Neural cell (in vitro differentiated cells): Measurements from ENCODE around the gene RNASE13. TPM values are rescaled to one million over a fixed set of nuclear protein-coding genes. Genes with fewer than 3 reads are reported as not detected.

Experiments
- H2AFZ ChIP-seq: fragments of 200-600, 300-800 bp; sonication (generic), shearing (Covaris generic); 2 replicates; pipeline ENCODE4 v1.6.0; 2014; ENCODE audit warnings: low read depth, mild to moderate bottlenecking, antibody characterized with exemption, low read length, moderate library complexity
- H3F3A ChIP-seq: fragments of 200-600 bp; shearing (Covaris generic); 2 replicates; pipeline ENCODE4 v1.6.1; 2016; ENCODE audit warnings: mild to moderate bottlenecking, moderate library complexity, mixed read lengths, antibody characterized with exemption, low read length; ENCODE audit not compliant: insufficient read depth, poor library complexity, severe bottlenecking
- H3K27ac ChIP-seq: fragments of 200-600, 300-800 bp; sonication (generic), shearing (Covaris generic); 2 replicates; pipeline ENCODE4 v1.5.1; 2014; ENCODE audit warnings: mild to moderate bottlenecking, low read length, moderate library complexity
- H3K27me3 ChIP-seq: fragments of 300-800, 200-600 bp; sonication (generic), shearing (Covaris generic); 2 replicates; pipeline ENCODE4 v1.6.0; 2014; ENCODE audit warnings: mild to moderate bottlenecking, low read depth, low read length, moderate library complexity; ENCODE audit not compliant: insufficient read depth
- H3K36me3 ChIP-seq: fragments of 300-800, 200-600 bp; sonication (generic), shearing (Covaris generic); 2 replicates; pipeline ENCODE4 v1.5.1; 2014; ENCODE audit warnings: mild to moderate bottlenecking, antibody characterized with exemption, low read length, moderate library complexity; ENCODE audit not compliant: insufficient read depth
- H3K4me2 ChIP-seq: fragments of 300-800, 200-600 bp; sonication (generic), shearing (Covaris generic); 2 replicates; pipeline ENCODE4 v1.6.0; 2014; ENCODE audit warnings: mild to moderate bottlenecking, low read length
- H3K4me3 ChIP-seq: fragments of 300-800, 200-600 bp; sonication (generic), shearing (Covaris generic); 2 replicates; pipeline ENCODE4 v1.5.1; 2014; ENCODE audit warnings: mild to moderate bottlenecking, low read length, moderate library complexity
- H3K79me2 ChIP-seq: fragments of 200-600 bp; shearing (Covaris generic); replicated peaks from 2 replicates; pipeline ENCODE4 v1.6.0; 2014; ENCODE audit warnings: mild to moderate bottlenecking, low read length, moderate library complexity; ENCODE audit not compliant: insufficient read depth
- H3K9ac ChIP-seq: fragments of 300-800, 200-600 bp; sonication (generic), shearing (Covaris generic); 2 replicates; pipeline ENCODE4 v1.6.1; 2016; ENCODE audit warnings: mild to moderate bottlenecking, low read length, mixed read lengths
- H3K9me2 ChIP-seq: fragments of 200-600 bp; shearing (Covaris generic); 2 replicates; pipeline ENCODE4 v1.6.1; 2016; ENCODE audit warnings: mild to moderate bottlenecking, low read length, mixed read lengths; ENCODE audit not compliant: insufficient read depth
- H3K9me3 ChIP-seq: fragments of 200-600, 300-800 bp; sonication (generic), shearing (Covaris generic); 2 replicates; pipeline ENCODE4 v1.6.1; 2016; ENCODE audit warnings: mild to moderate bottlenecking, mixed run types, low read length, moderate library complexity, mixed read lengths
- H4K20me1 ChIP-seq: fragments of 200-600 bp; shearing (Covaris generic); 2 replicates; pipeline ENCODE4 v1.6.1; 2016; ENCODE audit warnings: mild to moderate bottlenecking, mixed run types; ENCODE audit not compliant: insufficient read depth
- CTCF ChIP-seq: fragments of 450-650 bp; IDR thresholded peaks from 2 replicates; pipeline ENCODE4 v1.5.1; 2014; ENCODE audit warnings: antibody characterized with exemption, mild to moderate bottlenecking, moderate library complexity; ENCODE audit not compliant: poor library complexity, severe bottlenecking
- EP300 ChIP-seq: fragments of 450-650 bp; conservative IDR thresholded peaks from 2 replicates; pipeline ENCODE4 v1.6.1; 2014; ENCODE audit warnings: antibody characterized with exemption, mild to moderate bottlenecking, moderate library complexity; ENCODE audit not compliant: poor library complexity, severe bottlenecking
- EZH2 ChIP-seq: fragments of 200-600, 300-800 bp; shearing (Covaris generic), sonication (generic); IDR thresholded peaks from 2 replicates; pipeline ENCODE4 v1.6.1; 2014; ENCODE audit warnings: antibody characterized with exemption, low read length, borderline replicate concordance, mild to moderate bottlenecking; ENCODE audit not compliant: insufficient read depth, poor library complexity, severe bottlenecking
- MXI1 ChIP-seq: fragments of 450-650 bp; conservative IDR thresholded peaks from 2 replicates; pipeline ENCODE4 v1.6.1; 2014; ENCODE audit warnings: antibody characterized with exemption, mild to moderate bottlenecking; ENCODE audit not compliant: poor library complexity, severe bottlenecking
- POLR2AphosphoS5 ChIP-seq: IDR thresholded peaks from 2 replicates; pipeline ENCODE4 v1.6.1; 2012
- RAD21 ChIP-seq: fragments of 450-650 bp; conservative IDR thresholded peaks from 2 replicates; pipeline ENCODE4 v1.6.1; 2014; ENCODE audit warnings: antibody characterized with exemption, mild to moderate bottlenecking, moderate library complexity
- SMC3 ChIP-seq: fragments of 450-650 bp; conservative IDR thresholded peaks from 2 replicates; pipeline ENCODE4 v1.6.1; 2014; ENCODE audit warnings: antibody characterized with exemption, mild to moderate bottlenecking, moderate library complexity; ENCODE audit not compliant: poor library complexity
- TAF1 ChIP-seq: IDR thresholded peaks from 2 replicates; pipeline ENCODE4 v1.6.1; 2012; ENCODE audit warnings: low read depth
- polyA plus RNA-seq: library from polyadenylated mRNA; depleted of rRNA; stranded (reverse); fragments of >200 nt; gene quantifications from 2 replicates; pipeline ENCODE4 v1.2.3, GENCODE V29; 2014
- TF ChIP-seq, protein P1 (sequence below): IDR thresholded peaks from 2 replicates; pipeline ENCODE4 v1.6.1; 2012; ENCODE audit warnings: borderline replicate concordance

RNASE13 gene
- polyA plus RNA-seq, 1 donor from 2014 or later, result not detected

- TF ChIP-seq, protein P1, sequence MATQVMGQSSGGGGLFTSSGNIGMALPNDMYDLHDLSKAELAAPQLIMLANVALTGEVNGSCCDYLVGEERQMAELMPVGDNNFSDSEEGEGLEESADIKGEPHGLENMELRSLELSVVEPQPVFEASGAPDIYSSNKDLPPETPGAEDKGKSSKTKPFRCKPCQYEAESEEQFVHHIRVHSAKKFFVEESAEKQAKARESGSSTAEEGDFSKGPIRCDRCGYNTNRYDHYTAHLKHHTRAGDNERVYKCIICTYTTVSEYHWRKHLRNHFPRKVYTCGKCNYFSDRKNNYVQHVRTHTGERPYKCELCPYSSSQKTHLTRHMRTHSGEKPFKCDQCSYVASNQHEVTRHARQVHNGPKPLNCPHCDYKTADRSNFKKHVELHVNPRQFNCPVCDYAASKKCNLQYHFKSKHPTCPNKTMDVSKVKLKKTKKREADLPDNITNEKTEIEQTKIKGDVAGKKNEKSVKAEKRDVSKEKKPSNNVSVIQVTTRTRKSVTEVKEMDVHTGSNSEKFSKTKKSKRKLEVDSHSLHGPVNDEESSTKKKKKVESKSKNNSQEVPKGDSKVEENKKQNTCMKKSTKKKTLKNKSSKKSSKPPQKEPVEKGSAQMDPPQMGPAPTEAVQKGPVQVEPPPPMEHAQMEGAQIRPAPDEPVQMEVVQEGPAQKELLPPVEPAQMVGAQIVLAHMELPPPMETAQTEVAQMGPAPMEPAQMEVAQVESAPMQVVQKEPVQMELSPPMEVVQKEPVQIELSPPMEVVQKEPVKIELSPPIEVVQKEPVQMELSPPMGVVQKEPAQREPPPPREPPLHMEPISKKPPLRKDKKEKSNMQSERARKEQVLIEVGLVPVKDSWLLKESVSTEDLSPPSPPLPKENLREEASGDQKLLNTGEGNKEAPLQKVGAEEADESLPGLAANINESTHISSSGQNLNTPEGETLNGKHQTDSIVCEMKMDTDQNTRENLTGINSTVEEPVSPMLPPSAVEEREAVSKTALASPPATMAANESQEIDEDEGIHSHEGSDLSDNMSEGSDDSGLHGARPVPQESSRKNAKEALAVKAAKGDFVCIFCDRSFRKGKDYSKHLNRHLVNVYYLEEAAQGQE, result no peak
- TF ChIP-seq TAF1 (no peak), SMC3 (no peak), MXI1 (no peak), EZH2 (no peak), RAD21 (no peak), POLR2AphosphoS5 (no peak), CTCF (no peak), EP300 (no peak)
- Histone ChIP-seq H3K36me3 (no peaks in the 10 kb centered on the region), H3K27me3 (peaks cover 19% of the 10 kb centered on the region), H3K9me3 (no peaks in the 10 kb centered on the region), H2AFZ (no peak overlapping the region), H3K4me2 (no peak overlapping the region), H3K79me2 (no peaks in the 10 kb centered on the region), H3K9ac (no peak overlapping the region), H3K4me3 (no peak overlapping the region), H3F3A (no peaks in the 10 kb centered on the region), H3K9me2 (no peaks in the 10 kb centered on the region), H4K20me1 (no peaks in the 10 kb centered on the region), H3K27ac (no peak overlapping the region)
These were observed 7.7 kb downstream of the RNASE13 start for GRCh38 chr14:21026988-21027315.

DNA sequence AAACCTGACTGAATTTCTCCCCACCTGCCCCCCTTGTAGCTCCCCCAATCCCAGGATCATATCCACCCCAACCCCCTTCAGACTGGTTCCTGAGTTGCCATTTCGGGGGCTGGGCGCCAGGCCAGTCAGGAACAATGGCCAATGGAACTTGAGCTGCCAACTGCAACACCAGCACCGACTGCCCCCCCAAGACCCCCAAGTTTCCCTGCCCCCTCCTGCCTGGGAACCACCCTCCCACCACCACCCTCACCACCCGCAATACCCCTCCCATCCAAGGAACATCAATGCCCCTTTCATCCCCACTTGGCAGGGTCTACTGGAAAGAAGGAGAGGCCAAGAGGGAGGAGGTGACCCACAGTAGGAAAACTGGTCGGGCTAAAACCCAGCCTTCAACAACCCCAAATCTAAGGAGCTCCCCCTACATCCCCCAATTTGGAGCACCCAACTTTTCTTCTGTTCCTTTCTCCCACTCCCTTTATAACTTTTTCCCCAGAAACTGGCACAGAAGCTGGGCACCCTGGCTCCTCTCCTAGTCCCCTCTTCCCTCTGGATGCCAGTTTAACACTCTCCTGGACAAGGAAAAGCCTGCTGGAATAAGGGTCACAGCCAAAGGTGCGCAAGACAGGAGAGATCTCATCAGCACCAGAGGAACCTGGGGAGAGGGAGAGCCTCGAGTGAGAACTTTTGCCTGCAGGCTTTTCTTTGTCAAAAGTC, 8.2 kb downstream of the RNASE13 start:
- H3K9me2 ChIP-seq, result no peaks in the 10 kb centered on the region
- H3F3A ChIP-seq, result no peaks in the 10 kb centered on the region
- no peak overlapping the region for H2AFZ ChIP-seq
- H3K9me3 ChIP-seq, result no peaks in the 10 kb centered on the region
- TF ChIP-seq EP300, result no peak
- no peak for TF ChIP-seq SMC3
- TF ChIP-seq POLR2AphosphoS5, result no peak
- no peak for TF ChIP-seq EZH2
- TF ChIP-seq, protein P1, result no peak
- TF ChIP-seq CTCF, result no peak
- no peak for TF ChIP-seq TAF1
- no peak for TF ChIP-seq RAD21
- no peak for TF ChIP-seq MXI1
- H4K20me1 ChIP-seq, result no peaks in the 10 kb centered on the region
- H3K27me3 ChIP-seq, result peaks cover 19% of the 10 kb centered on the region
- no peaks in the 10 kb centered on the region for H3K36me3 ChIP-seq
- H3K4me3 ChIP-seq, result no peak overlapping the region
- H3K9ac ChIP-seq, result no peak overlapping the region
- no peak overlapping the region for H3K4me2 ChIP-seq
- no peak overlapping the region for H3K27ac ChIP-seq
- H3K79me2 ChIP-seq, result no peaks in the 10 kb centered on the region
